Neural cell (in vitro differentiated cells): ENCODE measurements around the gene SOX5. TPM values are rescaled to one million over a fixed set of nuclear protein-coding genes. Genes with fewer than 3 reads are reported as not detected.

Experiments
- H2AFZ ChIP-seq: fragments of 200-600, 300-800 bp; sonication (generic), shearing (Covaris generic); 2 replicates; pipeline ENCODE4 v1.6.0; 2014; ENCODE audit warnings: low read depth, mild to moderate bottlenecking, antibody characterized with exemption, low read length, moderate library complexity
- H3F3A ChIP-seq: fragments of 200-600 bp; shearing (Covaris generic); 2 replicates; pipeline ENCODE4 v1.6.1; 2016; ENCODE audit warnings: mild to moderate bottlenecking, moderate library complexity, mixed read lengths, antibody characterized with exemption, low read length; ENCODE audit not compliant: insufficient read depth, poor library complexity, severe bottlenecking
- H3K27ac ChIP-seq: fragments of 200-600, 300-800 bp; sonication (generic), shearing (Covaris generic); 2 replicates; pipeline ENCODE4 v1.5.1; 2014; ENCODE audit warnings: mild to moderate bottlenecking, low read length, moderate library complexity
- H3K27me3 ChIP-seq: fragments of 300-800, 200-600 bp; sonication (generic), shearing (Covaris generic); 2 replicates; pipeline ENCODE4 v1.6.0; 2014; ENCODE audit warnings: mild to moderate bottlenecking, low read depth, low read length, moderate library complexity; ENCODE audit not compliant: insufficient read depth
- H3K36me3 ChIP-seq: fragments of 300-800, 200-600 bp; sonication (generic), shearing (Covaris generic); 2 replicates; pipeline ENCODE4 v1.5.1; 2014; ENCODE audit warnings: mild to moderate bottlenecking, antibody characterized with exemption, low read length, moderate library complexity; ENCODE audit not compliant: insufficient read depth
- H3K4me2 ChIP-seq: fragments of 300-800, 200-600 bp; sonication (generic), shearing (Covaris generic); 2 replicates; pipeline ENCODE4 v1.6.0; 2014; ENCODE audit warnings: mild to moderate bottlenecking, low read length
- H3K4me3 ChIP-seq: fragments of 300-800, 200-600 bp; sonication (generic), shearing (Covaris generic); 2 replicates; pipeline ENCODE4 v1.5.1; 2014; ENCODE audit warnings: mild to moderate bottlenecking, low read length, moderate library complexity
- H3K79me2 ChIP-seq: fragments of 200-600 bp; shearing (Covaris generic); replicated peaks from 2 replicates; pipeline ENCODE4 v1.6.0; 2014; ENCODE audit warnings: mild to moderate bottlenecking, low read length, moderate library complexity; ENCODE audit not compliant: insufficient read depth
- H3K9ac ChIP-seq: fragments of 300-800, 200-600 bp; sonication (generic), shearing (Covaris generic); 2 replicates; pipeline ENCODE4 v1.6.1; 2016; ENCODE audit warnings: mild to moderate bottlenecking, low read length, mixed read lengths
- H3K9me2 ChIP-seq: fragments of 200-600 bp; shearing (Covaris generic); 2 replicates; pipeline ENCODE4 v1.6.1; 2016; ENCODE audit warnings: mild to moderate bottlenecking, low read length, mixed read lengths; ENCODE audit not compliant: insufficient read depth
- H3K9me3 ChIP-seq: fragments of 200-600, 300-800 bp; sonication (generic), shearing (Covaris generic); 2 replicates; pipeline ENCODE4 v1.6.1; 2016; ENCODE audit warnings: mild to moderate bottlenecking, mixed run types, low read length, moderate library complexity, mixed read lengths
- H4K20me1 ChIP-seq: fragments of 200-600 bp; shearing (Covaris generic); 2 replicates; pipeline ENCODE4 v1.6.1; 2016; ENCODE audit warnings: mild to moderate bottlenecking, mixed run types; ENCODE audit not compliant: insufficient read depth
- CTCF ChIP-seq: fragments of 450-650 bp; IDR thresholded peaks from 2 replicates; pipeline ENCODE4 v1.5.1; 2014; ENCODE audit warnings: antibody characterized with exemption, mild to moderate bottlenecking, moderate library complexity; ENCODE audit not compliant: poor library complexity, severe bottlenecking
- EP300 ChIP-seq: fragments of 450-650 bp; conservative IDR thresholded peaks from 2 replicates; pipeline ENCODE4 v1.6.1; 2014; ENCODE audit warnings: antibody characterized with exemption, mild to moderate bottlenecking, moderate library complexity; ENCODE audit not compliant: poor library complexity, severe bottlenecking
- EZH2 ChIP-seq: fragments of 200-600, 300-800 bp; shearing (Covaris generic), sonication (generic); IDR thresholded peaks from 2 replicates; pipeline ENCODE4 v1.6.1; 2014; ENCODE audit warnings: antibody characterized with exemption, low read length, borderline replicate concordance, mild to moderate bottlenecking; ENCODE audit not compliant: insufficient read depth, poor library complexity, severe bottlenecking
- MXI1 ChIP-seq: fragments of 450-650 bp; conservative IDR thresholded peaks from 2 replicates; pipeline ENCODE4 v1.6.1; 2014; ENCODE audit warnings: antibody characterized with exemption, mild to moderate bottlenecking; ENCODE audit not compliant: poor library complexity, severe bottlenecking
- POLR2AphosphoS5 ChIP-seq: IDR thresholded peaks from 2 replicates; pipeline ENCODE4 v1.6.1; 2012
- RAD21 ChIP-seq: fragments of 450-650 bp; conservative IDR thresholded peaks from 2 replicates; pipeline ENCODE4 v1.6.1; 2014; ENCODE audit warnings: antibody characterized with exemption, mild to moderate bottlenecking, moderate library complexity
- REST ChIP-seq: IDR thresholded peaks from 2 replicates; pipeline ENCODE4 v1.6.1; 2012; ENCODE audit warnings: borderline replicate concordance
- SMC3 ChIP-seq: fragments of 450-650 bp; conservative IDR thresholded peaks from 2 replicates; pipeline ENCODE4 v1.6.1; 2014; ENCODE audit warnings: antibody characterized with exemption, mild to moderate bottlenecking, moderate library complexity; ENCODE audit not compliant: poor library complexity
- TAF1 ChIP-seq: IDR thresholded peaks from 2 replicates; pipeline ENCODE4 v1.6.1; 2012; ENCODE audit warnings: low read depth
- polyA plus RNA-seq: library from polyadenylated mRNA; depleted of rRNA; stranded (reverse); fragments of >200 nt; gene quantifications from 2 replicates; pipeline ENCODE4 v1.2.3, GENCODE V29; 2014

The SOX5 gene
- polyA plus RNA-seq, 1 donor from 2014 or later, result 1.8 TPM

GRCh38 chr12:23686095-23686494, 263.4 kb downstream of the SOX5 start:
- TF ChIP-seq EZH2 (no peak), REST (no peak), POLR2AphosphoS5 (no peak), TAF1 (no peak), CTCF (no peak), SMC3 (no peak), MXI1 (no peak), EP300 (no peak)
- Histone ChIP-seq H3K27me3 (no peaks in the 10 kb centered on the region), H3K4me2 (no peak overlapping the region), H3K9me2 (no peaks in the 10 kb centered on the region), H3K9me3 (no peaks in the 10 kb centered on the region), H3K36me3 (no peaks in the 10 kb centered on the region), H3K9ac (no peak overlapping the region), H3K27ac (no peak overlapping the region), H4K20me1 (no peaks in the 10 kb centered on the region), H3K79me2 (peaks cover under 1% of the 10 kb centered on the region), H3K4me3 (no peak overlapping the region), H2AFZ (no peak overlapping the region), H3F3A (no peaks in the 10 kb centered on the region)

GRCh38 chr12:23684121-23684520, 265.3 kb downstream of the SOX5 start:
- H3K4me3 ChIP-seq, result no peak overlapping the region
- no peaks in the 10 kb centered on the region for H3K36me3 ChIP-seq
- no peaks in the 10 kb centered on the region for H3K9me3 ChIP-seq
- H3F3A ChIP-seq, result no peaks in the 10 kb centered on the region
- no peaks in the 10 kb centered on the region for H3K9me2 ChIP-seq
- no peaks in the 10 kb centered on the region for H3K27me3 ChIP-seq
- H3K27ac ChIP-seq, result no peak overlapping the region
- H3K79me2 ChIP-seq, result peaks cover 5% of the 10 kb centered on the region
- no peak for TF ChIP-seq CTCF
- TF ChIP-seq TAF1, result no peak
- TF ChIP-seq SMC3, result no peak
- TF ChIP-seq EP300, result no peak
- no peak for TF ChIP-seq POLR2AphosphoS5
- no peak for TF ChIP-seq EZH2
- no peak for TF ChIP-seq RAD21
- no peak for TF ChIP-seq REST
- TF ChIP-seq MXI1, result no peak
- no peak overlapping the region for H3K9ac ChIP-seq
- no peaks in the 10 kb centered on the region for H4K20me1 ChIP-seq
- no peak overlapping the region for H3K4me2 ChIP-seq
- no peak overlapping the region for H2AFZ ChIP-seq
